Measurements from ENCODE around the gene NOL6. TPM values are rescaled to one million over a fixed set of nuclear protein-coding genes. Genes with fewer than 3 reads are reported as not detected.

The NOL6 gene
- total RNA-seq, 1 experiment from 2014 or later: 48.5 TPM

- no peak for ATAC-seq
- Mint-ChIP-seq H3K4me3 (no peak overlapping the region), H3K36me3 (no peaks in the 10 kb centered on the region), H3K9me3 (no peaks in the 10 kb centered on the region), H3K27me3 (ENCODE audit: low read depth) (no peaks in the 10 kb centered on the region), H3K27ac (no peak overlapping the region), H3K4me1 (no peaks in the 10 kb centered on the region)
- ChIA-PET POLR2A (no interaction called here), CTCF (interaction anchor here (0.8 to 1.1 kb wide), 3 partner anchors 16 to 22 kb away, joined by 3 to 4 read pairs (median 4); partner anchors contain the start of gene AQP3)
- DNase-seq (ENCODE audit: low spot score): no peak
- TF ChIP-seq ERG (CRISPR knock-in tag; IDR thresholded peaks at IDR 0.05) (no peak), ZNF532 (CRISPR knock-in tag; IDR thresholded peaks at IDR 0.05; ENCODE audit: borderline replicate concordance) (no peak), ZNF121 (CRISPR knock-in tag; IDR thresholded peaks at IDR 0.05) (no peak), IRF1 (CRISPR knock-in tag; IDR thresholded peaks at IDR 0.05) (no peak), ZNF423 (CRISPR knock-in tag; IDR thresholded peaks at IDR 0.05) (no peak), TCF7 (CRISPR knock-in tag; IDR thresholded peaks at IDR 0.05; ENCODE audit: low read depth) (no peak), E2F1 (CRISPR knock-in tag; IDR thresholded peaks at IDR 0.05) (no peak), CDX4 (CRISPR knock-in tag; IDR thresholded peaks at IDR 0.05; ENCODE audit: borderline replicate concordance) (no peak)
Measured at GRCh38 chr9:33431420-33431819, 42.3 kb downstream of the NOL6 start.

GRCh38 chr9:33430942-33431341, 42.8 kb downstream of the NOL6 start:
- DNase-seq (ENCODE audit: low spot score): no peak
- no peak for ATAC-seq
- Mint-ChIP-seq H3K27me3 (ENCODE audit: low read depth) (no peaks in the 10 kb centered on the region), H3K27ac (no peak overlapping the region), H3K4me1 (no peaks in the 10 kb centered on the region), H3K36me3 (no peaks in the 10 kb centered on the region), H3K4me3 (no peak overlapping the region), H3K9me3 (no peaks in the 10 kb centered on the region)
- TF ChIP-seq ETV6 (CRISPR knock-in tag; IDR thresholded peaks at IDR 0.05): no peak
- no peak for TF ChIP-seq E2F1 (CRISPR knock-in tag; IDR thresholded peaks at IDR 0.05)
- no peak for TF ChIP-seq CDX4 (CRISPR knock-in tag; IDR thresholded peaks at IDR 0.05; ENCODE audit: borderline replicate concordance)
- TF ChIP-seq CREM (CRISPR knock-in tag; IDR thresholded peaks at IDR 0.05): no peak
- TF ChIP-seq AFF4 (CRISPR knock-in tag; IDR thresholded peaks at IDR 0.05; ENCODE audit: borderline replicate concordance): no peak
- TF ChIP-seq SMAD3 (CRISPR knock-in tag; IDR thresholded peaks at IDR 0.05; ENCODE audit: borderline replicate concordance): no peak
- TF ChIP-seq ESRRA (CRISPR knock-in tag; IDR thresholded peaks at IDR 0.05; ENCODE audit: borderline replicate concordance): no peak
- POLR2A ChIA-PET: no interaction called here
- CTCF ChIA-PET: interaction anchor here (0.8 to 1.1 kb wide), 3 partner anchors 15 to 22 kb away, joined by 3 to 4 read pairs (median 4); partner anchors contain the start of gene AQP3

All from WTC11 (cell line).